Suprapubic skin (tissue), 4 donors: Measurements from ENCODE around the gene MGAT5B. TPM values are rescaled to one million over a fixed set of nuclear protein-coding genes. Genes with fewer than 3 reads are reported as not detected.

Experiments
- DNase-seq, 2 donors: peaks; one replicate each; pipeline ENCODE4 v3.0.0-alpha.2; 2019; ENCODE audit warnings: low spot score in 2 of 2
- H3K27ac ChIP-seq: fragments of 200-600 bp; sonication (generic); one replicate; pipeline ENCODE4 v1.5.1; 2019
- H3K27me3 ChIP-seq: fragments of 200-600 bp; sonication (generic); one replicate; pipeline ENCODE4 v1.5.1; 2019
- H3K36me3 ChIP-seq: fragments of 200-600 bp; sonication (generic); one replicate; pipeline ENCODE4 v1.5.1; 2019
- H3K4me1 ChIP-seq: fragments of 200-600 bp; sonication (generic); one replicate; pipeline ENCODE4 v1.5.1; 2019
- H3K4me3 ChIP-seq: fragments of 200-600 bp; sonication (generic); one replicate; pipeline ENCODE4 v1.5.1; 2019; ENCODE audit warnings: mild to moderate bottlenecking
- H3K9me3 ChIP-seq: fragments of 200-600 bp; sonication (generic); one replicate; pipeline ENCODE4 v1.5.1; 2019
- EP300 ChIP-seq: sonication (generic); formaldehyde crosslinking; IDR thresholded peaks from one replicate; pipeline ENCODE4 v1.6.1; 2017; ENCODE audit warnings: antibody characterized with exemption
- POLR2A ChIP-seq, 2 donors: fragments of 450-650 bp; IDR thresholded peaks; one replicate each; pipeline ENCODE4 v1.6.1; 2017; ENCODE audit warnings: antibody characterized with exemption in 2 of 2, mild to moderate bottlenecking in 2 of 2, moderate library complexity in 2 of 2
- POLR2AphosphoS5 ChIP-seq, 3 donors: sonication (generic); formaldehyde crosslinking; IDR thresholded peaks; one replicate each; pipeline ENCODE4 v1.6.1; 2017; ENCODE audit warnings: antibody characterized with exemption in 3 of 3
- WGBS: methylation state at CpG from one replicate; pipeline ENCODE4 v1.1.5; 2018; 5-methylcytosine and 5-hydroxymethylcytosine counted together
- total RNA-seq, 4 donors: library from RNA; depleted of rRNA; stranded (reverse); fragments of >200 nt; gene quantifications; one replicate each; pipeline ENCODE4 v1.1.0, GENCODE V29; 2016
- TF ChIP-seq, protein P1 (sequence below), 2 donors: fragments of 200-600 bp in 1 of 2; fragments of 450-650 bp in 1 of 2; sonication (generic) in 1 of 2; IDR thresholded peaks; one replicate each; pipeline ENCODE4 v1.5.1; 2016 to 2019; ENCODE audit warnings: antibody characterized with exemption in 2 of 2, mild to moderate bottlenecking in 1 of 2, moderate library complexity in 1 of 2

The MGAT5B gene
- total RNA-seq, 4 donors from 2014 or later: 0.26 to 0.72 (median 0.30) TPM; not detected in 1

DNA sequence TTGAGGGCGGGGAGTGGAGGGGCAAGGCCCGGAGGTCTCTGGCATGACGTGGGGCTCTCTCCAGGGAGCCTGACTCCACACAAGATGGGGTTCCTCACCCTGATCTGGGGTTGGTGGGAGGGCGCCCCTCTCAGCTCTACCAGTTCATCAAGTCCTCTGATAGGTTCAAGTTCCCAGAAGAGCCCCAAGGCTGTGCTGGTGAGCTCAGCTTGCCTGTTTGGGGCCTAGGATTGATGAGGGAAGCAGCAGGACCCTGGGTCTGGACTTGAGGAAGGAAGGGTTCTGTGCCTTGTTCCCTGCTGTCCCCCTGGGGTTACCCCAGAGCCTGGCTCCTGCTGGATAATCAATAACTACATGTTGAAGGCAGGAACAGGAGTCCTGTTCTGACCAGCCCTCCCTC lies 3.5 kb downstream of the MGAT5B start:
- Histone ChIP-seq H3K27me3 (peaks cover 45% of the 10 kb centered on the region), H3K4me1 (peaks cover 18% of the 10 kb centered on the region), H3K4me3 (no peak overlapping the region), H3K36me3 (no peaks in the 10 kb centered on the region), H3K9me3 (no peaks in the 10 kb centered on the region), H3K27ac (no peak overlapping the region)
- DNase-seq: no peak
- WGBS: 94% methylated on average over 4 of the region's 4 CpGs
- TF ChIP-seq, protein P1, sequence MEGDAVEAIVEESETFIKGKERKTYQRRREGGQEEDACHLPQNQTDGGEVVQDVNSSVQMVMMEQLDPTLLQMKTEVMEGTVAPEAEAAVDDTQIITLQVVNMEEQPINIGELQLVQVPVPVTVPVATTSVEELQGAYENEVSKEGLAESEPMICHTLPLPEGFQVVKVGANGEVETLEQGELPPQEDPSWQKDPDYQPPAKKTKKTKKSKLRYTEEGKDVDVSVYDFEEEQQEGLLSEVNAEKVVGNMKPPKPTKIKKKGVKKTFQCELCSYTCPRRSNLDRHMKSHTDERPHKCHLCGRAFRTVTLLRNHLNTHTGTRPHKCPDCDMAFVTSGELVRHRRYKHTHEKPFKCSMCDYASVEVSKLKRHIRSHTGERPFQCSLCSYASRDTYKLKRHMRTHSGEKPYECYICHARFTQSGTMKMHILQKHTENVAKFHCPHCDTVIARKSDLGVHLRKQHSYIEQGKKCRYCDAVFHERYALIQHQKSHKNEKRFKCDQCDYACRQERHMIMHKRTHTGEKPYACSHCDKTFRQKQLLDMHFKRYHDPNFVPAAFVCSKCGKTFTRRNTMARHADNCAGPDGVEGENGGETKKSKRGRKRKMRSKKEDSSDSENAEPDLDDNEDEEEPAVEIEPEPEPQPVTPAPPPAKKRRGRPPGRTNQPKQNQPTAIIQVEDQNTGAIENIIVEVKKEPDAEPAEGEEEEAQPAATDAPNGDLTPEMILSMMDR (IDR thresholded peaks at IDR 0.05): no peak
- TF ChIP-seq POLR2A (IDR thresholded peaks at IDR 0.05) (no peak), EP300 (no peak), POLR2AphosphoS5 (IDR thresholded peaks at IDR 0.05) (no peak)

DNA sequence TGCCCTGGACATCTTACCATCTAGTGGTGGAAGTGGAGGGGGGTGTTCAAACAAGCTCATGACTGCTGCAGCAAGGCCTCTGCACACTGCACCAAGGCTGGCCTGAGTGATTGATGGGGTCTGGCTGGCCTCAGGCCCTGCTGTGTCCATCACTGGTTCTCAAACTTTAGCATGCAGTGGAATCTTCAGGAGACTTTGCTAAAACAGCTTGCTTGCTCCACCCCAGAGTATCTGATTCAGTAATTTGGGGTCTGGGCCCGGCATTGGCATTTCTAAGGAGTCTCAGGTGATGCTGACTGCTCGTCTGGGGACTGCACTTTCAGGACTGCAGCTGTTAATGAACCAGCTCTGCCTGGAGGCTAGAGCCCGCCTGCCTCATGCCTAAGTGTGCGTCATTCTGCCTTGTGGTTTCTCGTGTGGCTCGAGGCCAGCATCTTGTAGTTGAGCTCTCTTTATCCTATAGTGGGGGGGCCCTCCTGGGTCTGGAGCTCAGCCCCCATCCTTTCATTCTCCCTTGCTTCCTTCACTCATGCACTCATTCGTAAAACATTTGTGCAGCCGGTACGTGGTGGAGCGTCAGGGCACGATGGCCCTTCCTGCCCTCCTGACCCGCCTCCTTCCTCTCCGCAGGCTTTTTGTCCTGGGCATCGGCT lies 4.1 kb downstream of the MGAT5B start:
- Histone ChIP-seq H3K36me3 (no peaks in the 10 kb centered on the region), H3K9me3 (no peaks in the 10 kb centered on the region), H3K27me3 (peaks cover 38% of the 10 kb centered on the region), H3K4me3 (no peak overlapping the region), H3K4me1 (peaks cover 18% of the 10 kb centered on the region), H3K27ac (no peak overlapping the region)
- TF ChIP-seq, protein P1 (IDR thresholded peaks at IDR 0.05): no peak
- TF ChIP-seq EP300: no peak
- no peak for TF ChIP-seq POLR2A (IDR thresholded peaks at IDR 0.05)
- no peak for TF ChIP-seq POLR2AphosphoS5 (IDR thresholded peaks at IDR 0.05)
- no peak for DNase-seq
- 51% methylated on average over 14 of the region's 14 CpGs for WGBS

DNA sequence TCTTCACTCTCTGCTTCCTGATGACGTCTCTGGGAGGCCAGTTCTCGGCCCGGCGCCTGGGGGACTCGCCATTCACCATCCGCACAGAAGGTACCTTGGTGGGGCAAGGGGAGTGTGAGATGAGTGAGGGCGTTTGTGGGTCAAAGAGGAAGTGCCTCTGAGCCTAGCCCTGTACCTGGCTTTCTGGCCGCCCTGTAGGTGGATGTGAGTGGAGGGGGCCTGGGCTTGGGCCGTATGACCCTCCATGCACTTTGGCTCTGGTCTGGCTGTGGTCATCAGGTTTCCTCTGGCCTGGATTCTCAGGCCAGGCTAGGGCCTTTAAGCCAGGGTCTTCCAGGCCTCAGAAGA lies 4.6 kb downstream of the MGAT5B start:
- Histone ChIP-seq H3K36me3 (no peaks in the 10 kb centered on the region), H3K4me1 (peaks cover 18% of the 10 kb centered on the region), H3K4me3 (no peak overlapping the region), H3K27ac (no peak overlapping the region), H3K9me3 (no peaks in the 10 kb centered on the region), H3K27me3 (peaks cover 33% of the 10 kb centered on the region)
- WGBS: 78% methylated on average over 9 of the region's 9 CpGs
- DNase-seq: no peak
- TF ChIP-seq EP300: no peak
- no peak for TF ChIP-seq POLR2AphosphoS5 (IDR thresholded peaks at IDR 0.05)
- TF ChIP-seq POLR2A (IDR thresholded peaks at IDR 0.05): no peak
- TF ChIP-seq, protein P1 (IDR thresholded peaks at IDR 0.05): no peak

DNA sequence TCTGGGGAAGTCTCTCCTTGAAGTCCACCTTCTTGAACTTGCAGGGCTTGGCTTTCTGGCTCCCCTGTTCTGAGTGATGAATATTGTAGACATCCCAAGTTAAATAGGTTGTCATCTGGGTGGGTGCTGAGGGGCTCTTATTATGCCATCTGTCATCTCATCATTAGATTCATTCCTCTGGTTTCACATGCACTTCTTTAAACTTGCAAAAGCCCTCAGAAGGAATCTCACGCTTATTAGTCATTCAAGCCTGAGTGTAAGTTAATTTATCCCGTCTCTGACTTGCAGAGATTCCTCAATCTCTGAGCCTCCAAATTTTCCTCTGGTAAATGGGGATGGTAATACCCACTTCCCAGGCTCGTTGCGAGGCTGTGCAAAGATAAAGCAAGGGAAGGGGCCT lies 5.7 kb downstream of the MGAT5B start:
- Histone ChIP-seq H3K27me3 (peaks cover 33% of the 10 kb centered on the region), H3K9me3 (no peaks in the 10 kb centered on the region), H3K4me3 (no peak overlapping the region), H3K4me1 (peaks cover 11% of the 10 kb centered on the region), H3K36me3 (no peaks in the 10 kb centered on the region), H3K27ac (no peak overlapping the region)
- DNase-seq: no peak
- TF ChIP-seq POLR2A (IDR thresholded peaks at IDR 0.05): no peak
- TF ChIP-seq EP300: no peak
- TF ChIP-seq, protein P1 (IDR thresholded peaks at IDR 0.05): no peak
- no peak for TF ChIP-seq POLR2AphosphoS5 (IDR thresholded peaks at IDR 0.05)
- WGBS: 77% methylated on average over 4 of the region's 4 CpGs

DNA sequence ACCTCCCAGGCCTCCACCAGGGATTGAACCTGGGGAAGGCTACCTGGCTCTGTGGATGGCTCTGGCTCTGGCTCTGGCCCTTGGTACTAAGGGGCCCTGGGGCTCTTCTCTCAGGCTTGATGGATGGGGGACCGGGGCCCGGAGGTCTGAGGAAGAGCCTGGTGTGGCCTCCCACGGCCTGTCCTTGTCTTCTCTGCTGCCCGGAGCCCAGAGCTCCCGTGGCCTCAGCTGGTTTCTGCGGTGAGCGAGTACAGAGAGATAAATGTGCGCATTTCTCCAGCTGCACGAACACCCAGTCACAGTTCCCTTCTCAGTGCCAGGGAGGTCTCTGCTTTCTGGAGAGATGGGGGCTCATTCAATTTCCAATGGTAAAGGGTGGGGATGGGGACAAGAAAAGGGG lies 9.2 kb downstream of the MGAT5B start:
- Histone ChIP-seq H3K27ac (no peak overlapping the region), H3K4me1 (no peaks in the 10 kb centered on the region), H3K9me3 (no peaks in the 10 kb centered on the region), H3K27me3 (peaks cover 27% of the 10 kb centered on the region), H3K4me3 (no peak overlapping the region), H3K36me3 (no peaks in the 10 kb centered on the region)
- TF ChIP-seq POLR2AphosphoS5 (IDR thresholded peaks at IDR 0.05) (no peak), EP300 (no peak), POLR2A (IDR thresholded peaks at IDR 0.05) (no peak)
- TF ChIP-seq, protein P1 (IDR thresholded peaks at IDR 0.05): no peak
- DNase-seq: no peak
- 77% methylated on average over 9 of the region's 9 CpGs for WGBS
